ENCODE measurements around the gene MAST4.

MAST4 gene

GRCh38 chr5:66969963-66970362 is 373.8 kb downstream of the MAST4 start:
- DNase-seq: no peak

GRCh38 chr5:66972004-66972403 is 375.8 kb downstream of the MAST4 start:
- DNase-seq: no peak

DNA sequence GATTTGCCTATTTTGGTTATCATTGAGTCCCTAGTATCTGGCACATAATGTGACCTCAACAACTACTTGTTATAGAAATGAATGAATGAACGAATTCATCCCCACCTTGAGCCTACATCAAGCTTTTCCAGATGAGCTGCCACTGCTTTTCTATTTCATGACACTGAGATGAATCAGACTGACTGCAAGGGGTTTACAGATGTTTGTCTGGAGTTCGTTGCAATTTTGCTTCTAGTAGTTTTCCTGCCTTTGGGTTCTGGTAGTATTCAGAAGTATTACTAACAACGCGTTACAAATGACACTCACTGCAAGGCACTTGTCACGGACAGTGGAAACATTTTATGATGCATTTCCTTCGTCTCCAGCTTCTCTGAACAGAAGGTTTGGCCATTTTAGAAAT is 378.1 kb downstream of the MAST4 start:
- DNase-seq: no peak

- no peak for DNase-seq
Observed at GRCh38 chr5:66976108-66976507, 379.9 kb downstream of the MAST4 start.

DNA sequence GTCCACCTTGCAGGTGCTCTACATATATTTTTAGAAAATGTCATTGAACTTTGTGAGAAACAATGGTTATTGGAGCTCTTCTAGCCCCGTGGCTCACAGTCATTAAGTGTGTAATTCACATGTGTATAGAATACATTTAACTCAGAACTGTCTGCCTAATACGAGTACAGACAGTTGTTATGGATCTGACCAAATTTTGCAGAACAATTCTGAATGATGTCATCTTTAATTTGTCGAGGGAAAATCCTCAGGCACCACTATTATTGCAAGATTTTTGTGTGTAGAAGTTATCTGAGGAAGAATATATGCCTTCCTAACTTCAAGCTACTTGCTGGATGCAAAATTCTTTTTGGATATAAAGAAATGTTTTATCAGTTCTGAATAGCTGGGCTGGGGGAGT is 383.5 kb downstream of the MAST4 start:
- DNase-seq: no peak

DNA sequence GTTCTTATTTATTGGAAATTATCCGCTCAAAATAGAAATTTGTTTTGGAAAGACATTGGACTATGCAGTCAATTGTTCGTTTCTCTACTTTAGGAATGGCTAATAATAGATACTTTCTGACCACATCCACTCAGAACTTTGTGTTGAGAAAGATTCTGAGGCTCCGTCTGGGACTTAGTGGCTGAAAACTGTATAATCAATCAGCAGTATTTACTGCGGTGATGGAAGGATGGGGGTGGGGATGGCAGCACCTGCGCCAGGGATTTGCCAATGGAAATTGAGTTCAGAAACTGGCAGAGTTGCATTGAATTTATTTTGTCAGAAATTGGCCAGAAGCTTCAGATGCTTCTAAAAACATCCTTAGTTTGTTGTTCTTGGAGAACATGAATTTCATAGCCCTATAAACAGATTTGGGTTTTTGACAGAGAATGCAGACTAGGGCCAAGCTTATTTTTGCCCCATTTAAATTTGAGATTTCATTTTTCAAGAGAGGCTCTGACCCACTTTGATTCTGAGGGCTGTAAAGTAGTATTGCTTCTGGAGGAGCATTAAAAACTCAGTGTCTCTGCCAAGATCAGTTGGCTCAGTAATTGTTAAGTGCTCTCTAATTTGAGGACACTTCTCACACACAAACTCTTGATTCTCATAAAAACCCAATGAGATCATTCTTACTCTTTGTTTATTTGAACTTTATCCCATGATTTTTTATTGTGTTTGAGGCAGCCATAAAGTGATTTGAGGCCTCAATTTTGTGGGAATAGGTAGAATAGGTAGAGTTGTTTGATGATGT is 385.3 kb downstream of the MAST4 start:
- no peak for DNase-seq

DNA sequence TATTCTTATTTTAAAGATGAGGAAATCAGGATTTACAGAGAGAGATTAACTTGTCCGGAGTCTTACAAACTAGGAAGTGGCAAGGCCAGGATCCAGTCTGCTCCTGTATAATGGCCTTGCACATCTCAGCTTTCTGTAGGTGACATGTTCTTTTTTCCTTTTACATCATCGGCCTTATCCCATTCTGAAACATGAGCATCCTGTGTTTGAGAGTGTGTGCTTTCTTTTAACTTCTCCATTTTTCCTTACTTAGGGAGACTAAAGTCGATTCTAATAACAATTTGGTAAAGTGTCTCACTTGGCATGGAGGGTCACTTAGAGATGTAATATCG is 385.8 kb downstream of the MAST4 start:
- DNase-seq: no peak

GRCh38 chr5:66982470-66982869 is 386.3 kb downstream of the MAST4 start:
- DNase-seq: no peak

DNA sequence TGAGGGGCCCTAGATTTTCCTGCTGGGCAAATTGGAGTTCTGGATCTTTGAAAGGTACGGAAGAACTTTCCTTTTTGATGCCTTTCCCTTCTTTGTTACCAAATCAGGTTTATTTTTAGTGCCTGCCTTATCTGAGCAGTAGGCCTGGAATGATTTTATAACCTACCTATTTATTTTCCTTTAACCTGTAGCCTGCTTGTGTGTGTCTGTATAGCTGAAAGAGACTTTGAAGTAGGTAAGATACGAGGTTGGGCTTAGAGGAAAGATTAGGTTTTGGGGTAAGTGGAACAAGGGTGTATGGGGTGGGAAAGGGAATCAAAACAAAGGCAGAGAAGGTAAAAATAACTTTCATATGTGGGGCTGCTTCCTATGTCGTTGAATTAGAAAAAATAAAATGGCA is 389.2 kb downstream of the MAST4 start:
- DNase-seq: no peak

DNA sequence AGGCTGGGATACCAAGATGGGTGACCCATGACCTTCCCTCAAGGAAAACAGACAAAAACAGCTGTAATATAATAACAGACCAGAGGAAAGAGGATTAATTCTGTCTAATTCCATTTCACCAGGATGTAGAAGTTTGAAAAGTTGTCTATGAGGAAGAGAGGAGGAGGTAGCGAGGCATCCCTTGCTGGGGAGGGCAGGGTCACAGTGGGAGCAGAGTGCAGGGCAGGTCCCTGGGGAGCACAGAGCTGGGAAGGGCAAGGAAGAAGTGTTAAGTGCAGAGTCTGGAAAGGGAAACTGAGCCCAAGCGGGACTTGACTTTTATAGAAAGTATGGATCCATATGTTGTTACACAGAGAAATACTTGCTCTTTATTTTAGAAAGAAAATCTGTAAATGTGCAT is 389.8 kb downstream of the MAST4 start:
- no peak for DNase-seq

- DNase-seq: no peak
Observed at GRCh38 chr5:66986534-66986933, 390.3 kb downstream of the MAST4 start.

GRCh38 chr5:66987126-66987525 is 390.9 kb downstream of the MAST4 start:
- no peak for DNase-seq

- DNase-seq: no peak
Observed at GRCh38 chr5:66987540-66987939, 391.3 kb downstream of the MAST4 start.

- DNase-seq: no peak
Observed at GRCh38 chr5:66987949-66988838, 392.0 kb downstream of the MAST4 start.

DNA sequence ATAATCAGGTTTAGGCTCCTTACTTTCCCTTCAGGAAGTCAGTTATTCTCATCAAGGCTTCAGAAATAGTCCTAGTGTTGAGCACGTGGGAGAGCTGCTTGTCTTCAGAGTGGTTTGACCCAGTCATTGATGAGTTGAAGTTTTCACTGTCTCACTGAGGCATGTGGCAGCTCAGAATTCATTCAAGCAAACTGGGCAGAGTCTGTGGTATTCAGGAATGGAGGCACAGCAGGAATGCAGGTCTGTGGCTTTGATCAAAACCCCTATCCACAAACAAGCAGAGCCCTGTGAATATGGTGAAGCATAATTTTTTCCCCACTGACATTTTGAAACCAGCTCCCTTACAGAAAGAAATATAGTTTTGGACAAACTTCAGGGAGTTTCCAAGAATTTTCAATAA is 393.1 kb downstream of the MAST4 start:
- DNase-seq: no peak

DNA sequence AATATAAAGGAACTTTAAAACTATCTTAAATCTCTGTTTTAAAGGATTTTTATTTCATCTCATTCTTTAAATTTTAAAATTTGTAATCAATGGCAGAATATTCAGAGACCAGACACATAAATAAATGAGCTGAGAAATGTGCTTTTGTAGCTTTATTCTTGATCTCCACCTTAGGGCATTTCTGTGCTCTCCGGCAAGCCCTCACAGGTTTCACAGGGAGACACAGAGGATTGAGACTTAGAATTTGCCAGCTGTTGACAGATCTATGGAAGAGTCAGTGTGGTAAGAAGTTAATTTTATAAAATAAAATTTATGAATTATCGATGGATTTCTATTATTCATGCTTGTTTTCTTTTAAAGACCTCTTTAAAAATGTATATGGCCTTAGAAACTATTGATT is 393.6 kb downstream of the MAST4 start:
- DNase-seq: no peak

DNA sequence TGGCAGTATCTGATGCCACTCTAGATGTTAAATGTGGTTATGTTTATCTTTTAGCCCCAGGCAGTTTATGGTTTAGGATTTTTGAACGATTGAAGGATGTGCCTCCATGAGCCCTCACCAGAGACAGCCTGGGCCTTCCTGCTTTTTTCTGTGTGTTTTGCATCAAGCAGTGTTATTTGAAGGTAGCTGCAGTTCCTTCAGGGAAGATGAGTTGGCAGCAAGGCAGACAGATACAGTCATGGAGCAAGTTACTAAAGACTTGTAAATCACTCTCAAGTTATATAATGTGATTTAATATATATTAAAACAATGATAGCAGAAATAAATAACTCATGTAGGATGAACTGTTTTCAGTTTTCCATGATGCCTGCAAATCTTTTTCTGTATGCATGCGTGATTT is 395.6 kb downstream of the MAST4 start:
- DNase-seq: no peak

- no peak for DNase-seq
Observed at GRCh38 chr5:66992547-66992946, 396.4 kb downstream of the MAST4 start.

DNA sequence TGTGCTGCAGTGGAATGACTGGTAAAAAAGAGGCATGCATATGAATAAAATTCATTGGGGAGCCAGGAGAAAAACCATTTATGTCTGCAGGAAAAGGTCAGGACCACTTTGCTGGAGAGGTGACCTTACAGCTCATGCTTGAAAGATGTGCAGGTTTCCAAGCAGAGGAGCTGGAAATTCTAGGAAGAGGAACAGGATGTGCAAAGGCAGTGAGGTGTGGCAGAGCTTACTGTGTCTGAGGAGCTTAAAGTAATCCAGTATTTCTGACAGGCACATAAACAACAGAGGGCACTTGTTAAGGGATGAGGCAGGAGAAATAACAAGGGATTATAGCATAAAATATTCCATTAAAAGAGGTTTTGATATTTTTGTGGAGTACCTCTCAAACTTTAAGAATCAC is 397.3 kb downstream of the MAST4 start:
- no peak for DNase-seq

DNA sequence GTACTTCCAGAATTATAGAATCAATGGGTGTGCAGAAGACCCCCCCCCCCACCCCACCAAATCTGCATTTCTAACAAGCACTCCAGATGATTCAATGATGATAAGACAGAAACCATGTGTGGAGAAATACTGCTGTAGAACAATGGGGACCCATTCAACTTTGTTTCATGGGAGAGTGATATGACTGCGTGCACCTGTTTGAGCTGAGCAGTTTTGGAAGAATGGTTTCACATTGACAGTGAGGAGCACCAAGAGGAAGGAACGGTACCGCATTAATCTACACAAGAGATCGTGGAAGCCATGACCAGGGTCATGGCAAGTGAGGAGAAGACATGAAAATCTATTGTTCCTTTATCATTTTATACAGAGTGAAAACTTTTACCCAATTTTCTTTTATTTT is 397.7 kb downstream of the MAST4 start:
- no peak for DNase-seq

DNA sequence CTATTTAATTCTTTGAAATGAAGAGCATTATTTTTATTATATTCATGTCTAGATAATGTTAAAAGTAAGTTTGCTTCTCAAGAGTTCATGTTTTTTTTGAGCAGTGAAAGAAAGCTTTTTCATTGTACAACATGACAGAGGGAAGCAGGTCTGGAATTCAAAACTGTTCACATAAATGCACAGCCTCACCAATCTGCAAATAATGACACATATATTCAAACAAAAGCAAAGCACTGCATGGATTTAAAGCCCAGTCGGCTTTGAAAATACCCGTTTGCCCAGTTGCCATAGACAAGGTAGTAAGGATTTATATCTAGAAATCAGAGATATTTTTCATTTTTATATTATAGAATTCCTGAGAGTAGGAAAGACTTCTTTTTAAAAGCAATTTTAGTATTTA is 398.6 kb downstream of the MAST4 start:
- DNase-seq: no peak

DNA sequence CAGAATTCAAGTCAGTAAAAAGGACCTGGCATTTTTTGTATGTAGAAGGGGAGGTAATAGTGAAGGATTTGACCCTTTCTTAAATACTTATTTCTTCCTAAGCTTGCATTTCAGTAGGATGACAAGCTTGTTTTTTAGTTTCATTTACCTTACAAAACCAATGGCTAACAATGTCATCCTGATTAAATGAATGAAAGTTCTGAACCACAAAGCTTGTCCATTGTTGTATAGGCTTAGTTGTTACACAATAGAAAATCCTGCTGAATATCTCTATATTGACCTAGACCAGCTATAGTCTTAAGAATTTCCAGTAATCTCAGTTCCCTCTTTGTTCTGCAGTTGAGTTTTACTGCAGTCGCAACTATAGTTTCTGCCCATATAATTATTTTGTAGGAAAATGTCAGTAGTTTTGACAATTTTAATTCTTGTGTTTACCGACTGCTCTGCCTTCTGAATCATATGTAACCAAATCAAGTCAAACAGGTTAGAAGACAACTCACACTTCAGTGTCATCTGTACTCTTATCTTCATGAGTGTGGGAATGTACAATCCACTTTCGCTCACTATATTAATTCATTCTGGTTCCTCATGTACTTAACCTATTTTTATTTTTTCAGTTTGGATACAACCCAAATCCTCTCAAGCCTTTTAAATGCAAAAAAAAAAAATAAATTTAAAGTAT is 404.7 kb downstream of the MAST4 start:
- DNase-seq: no peak

GRCh38 chr5:67002832-67003684 is 406.9 kb downstream of the MAST4 start:
- no peak for DNase-seq
